ENCODE results near the gene CAND1.
"Not testable (repeated sequence)": the region's sequence is repeated elsewhere in the genome, so short reads cannot be mapped to it uniquely, and the experiment has no call there.

CAND1 gene

GRCh38 chr12:67284561-67284960 is 15.4 kb downstream of the CAND1 start:
- no peak for DNase-seq

- DNase-seq, result no peak
These were observed 17.1 kb downstream of the CAND1 start for GRCh38 chr12:67286257-67286656.

- DNase-seq, result no peak
These were observed 18.2 kb downstream of the CAND1 start for GRCh38 chr12:67287311-67287710.

- no peak for DNase-seq
These were observed 19.4 kb downstream of the CAND1 start for GRCh38 chr12:67288561-67288960.

GRCh38 chr12:67290378-67290777 is 21.2 kb downstream of the CAND1 start:
- no peak for DNase-seq

GRCh38 chr12:67299526-67299925 is 30.4 kb downstream of the CAND1 start:
- no peak for DNase-seq

- no peak for DNase-seq
These were observed 30.8 kb downstream of the CAND1 start for GRCh38 chr12:67299926-67300325.

GRCh38 chr12:67302162-67302561 is 33.0 kb downstream of the CAND1 start:
- DNase-seq, result no peak

- no peak for DNase-seq
These were observed 36.4 kb downstream of the CAND1 start for GRCh38 chr12:67305544-67305943.

GRCh38 chr12:67306712-67307111 is 37.6 kb downstream of the CAND1 start:
- no peak for DNase-seq

GRCh38 chr12:67315661-67316060 is 46.5 kb downstream of the CAND1 start:
- DNase-seq, result no peak

GRCh38 chr12:67318786-67319185 is 49.6 kb downstream of the CAND1 start:
- DNase-seq, result no peak

- no peak for DNase-seq
These were observed 50.8 kb downstream of the CAND1 start for GRCh38 chr12:67319936-67320335.

GRCh38 chr12:67320614-67321295 is 51.6 kb downstream of the CAND1 start:
- DNase-seq, result no peak

GRCh38 chr12:67322580-67322979 is 53.4 kb downstream of the CAND1 start:
- DNase-seq, result no peak

GRCh38 chr12:67323007-67323406 is 53.8 kb downstream of the CAND1 start:
- DNase-seq, result no peak

- no peak for DNase-seq
These were observed 57.5 kb downstream of the CAND1 start for GRCh38 chr12:67326637-67327036.

GRCh38 chr12:67327466-67327865 is 58.3 kb downstream of the CAND1 start:
- no peak for DNase-seq

GRCh38 chr12:67331123-67331522 is 62.0 kb downstream of the CAND1 start:
- no peak for DNase-seq

- no peak for DNase-seq
These were observed 62.7 kb downstream of the CAND1 start for GRCh38 chr12:67331828-67332227.

- no peak for DNase-seq
These were observed 64.5 kb downstream of the CAND1 start for GRCh38 chr12:67333649-67334048.

GRCh38 chr12:67338426-67338825 is 69.3 kb downstream of the CAND1 start:
- no peak for DNase-seq

- no peak for DNase-seq
These were observed 70.4 kb downstream of the CAND1 start for GRCh38 chr12:67339530-67339929.

GRCh38 chr12:67341086-67341485 is 71.9 kb downstream of the CAND1 start:
- not testable (repeated sequence) for DNase-seq

GRCh38 chr12:67344979-67345710 is 76.0 kb downstream of the CAND1 start:
- DNase-seq, result no peak

Measured in central memory CD4-positive, alpha-beta T cell (primary cell).